H9 (cell line): ENCODE results near the gene FCHSD2. TPM values are rescaled to one million over a fixed set of nuclear protein-coding genes. Genes with fewer than 3 reads are reported as not detected.

Experiments
- DNase-seq: peaks from one replicate; pipeline ENCODE4 v3.0.0-alpha.2; 2017
- H2AFZ ChIP-seq: one replicate; pipeline ENCODE4 v1.6.1; 2013; ENCODE audit warnings: mild to moderate bottlenecking, low read length, control low read depth, moderate library complexity
- H2AK5ac ChIP-seq: 2 replicates; pipeline ENCODE4 v1.6.1; 2013; ENCODE audit warnings: low read length, control low read depth, mixed read lengths; ENCODE audit not compliant: insufficient read length
- H2BK120ac ChIP-seq: one replicate; pipeline ENCODE4 v1.6.1; 2013; ENCODE audit warnings: low read depth, mild to moderate bottlenecking, low read length, control low read depth, inconsistent platforms; ENCODE audit not compliant: poor library complexity, severe bottlenecking
- H2BK12ac ChIP-seq: 2 replicates; pipeline ENCODE4 v1.6.1; 2013; ENCODE audit warnings: low read length, control low read depth, mixed read lengths, low read depth; ENCODE audit not compliant: insufficient read length
- H2BK15ac ChIP-seq: 2 replicates; pipeline ENCODE4 v1.6.1; 2013; ENCODE audit warnings: low read depth, low read length, control low read depth
- H2BK20ac ChIP-seq: one replicate; pipeline ENCODE4 v1.6.1; 2013; ENCODE audit warnings: low read depth, mild to moderate bottlenecking, low read length, control low read depth, inconsistent platforms; ENCODE audit not compliant: poor library complexity, severe bottlenecking
- H2BK5ac ChIP-seq: 2 replicates; pipeline ENCODE4 v1.6.1; 2013; ENCODE audit warnings: low read length, control low read depth, mixed read lengths; ENCODE audit not compliant: insufficient read length
- H3K14ac ChIP-seq: 2 replicates; pipeline ENCODE4 v1.6.1; 2013; ENCODE audit warnings: low read length, control low read depth; ENCODE audit not compliant: insufficient read depth
- H3K18ac ChIP-seq: 2 replicates; pipeline ENCODE4 v1.6.1; 2013; ENCODE audit warnings: low read depth, mild to moderate bottlenecking, mixed read lengths, low read length, control low read depth; ENCODE audit not compliant: insufficient read length
- H3K23ac ChIP-seq: 2 replicates; pipeline ENCODE4 v1.6.1; 2013; ENCODE audit warnings: low read length, control low read depth, mixed read lengths, low read depth; ENCODE audit not compliant: insufficient read length
- H3K23me2 ChIP-seq: 2 replicates; pipeline ENCODE4 v1.6.1; 2013; ENCODE audit warnings: low read depth, mild to moderate bottlenecking, mixed read lengths, low read length, control low read depth; ENCODE audit not compliant: insufficient read length, poor library complexity, severe bottlenecking
- H3K27ac ChIP-seq: 2 replicates; pipeline ENCODE4 v1.5.1; 2013; ENCODE audit warnings: low read length, control low read depth, mixed read lengths, low read depth; ENCODE audit not compliant: insufficient read length
- H3K27me3 ChIP-seq: 2 replicates; pipeline ENCODE4 v1.6.1; 2013; ENCODE audit warnings: low read length, control low read depth, inconsistent platforms; ENCODE audit not compliant: insufficient read depth
- H3K4ac ChIP-seq: 2 replicates; pipeline ENCODE4 v1.6.1; 2013; ENCODE audit warnings: low read depth, mild to moderate bottlenecking, control low read depth, inconsistent platforms, low read length, moderate library complexity
- H3K4me1 ChIP-seq: 2 replicates; pipeline ENCODE4 v1.6.1; 2013; ENCODE audit warnings: low read length, control low read depth, inconsistent platforms; ENCODE audit not compliant: insufficient read depth
- H3K4me2 ChIP-seq: 2 replicates; pipeline ENCODE4 v1.6.1; 2013; ENCODE audit warnings: low read length, control low read depth, mixed read lengths; ENCODE audit not compliant: insufficient read length, insufficient read depth
- H3K56ac ChIP-seq: 2 replicates; pipeline ENCODE4 v1.6.1; 2013; ENCODE audit warnings: low read depth, mild to moderate bottlenecking, mixed read lengths, low read length, control low read depth; ENCODE audit not compliant: insufficient read length
- H3K79me1 ChIP-seq: 2 replicates; pipeline ENCODE4 v1.6.1; 2013; ENCODE audit warnings: low read depth, mild to moderate bottlenecking, moderate library complexity, low read length, control low read depth, inconsistent platforms; ENCODE audit not compliant: insufficient read depth, poor library complexity, severe bottlenecking
- H3K79me2 ChIP-seq: 2 replicates; pipeline ENCODE4 v1.6.1; 2013; ENCODE audit warnings: low read length, control low read depth, inconsistent platforms; ENCODE audit not compliant: insufficient read depth
- H3K9ac ChIP-seq: 2 replicates; pipeline ENCODE4 v1.6.1; 2013; ENCODE audit warnings: low read length, control low read depth, mixed read lengths; ENCODE audit not compliant: insufficient read length; ENCODE audit errors: extremely low read depth
- H3K9me3 ChIP-seq: one replicate; pipeline ENCODE4 v1.6.1; 2013; ENCODE audit warnings: low read depth, low read length, inconsistent platforms; ENCODE audit not compliant: control insufficient read depth
- H3T11ph ChIP-seq: one replicate; pipeline ENCODE4 v1.6.1; 2013; ENCODE audit warnings: mild to moderate bottlenecking, low read length, control low read depth, inconsistent platforms
- H4K20me1 ChIP-seq: one replicate; pipeline ENCODE4 v1.6.1; 2013; ENCODE audit not compliant: control insufficient read depth, insufficient read length, insufficient read depth
- H4K5ac ChIP-seq: 2 replicates; pipeline ENCODE4 v1.6.1; 2013; ENCODE audit warnings: low read depth, mild to moderate bottlenecking, mixed read lengths, low read length, control low read depth; ENCODE audit not compliant: insufficient read length
- H4K8ac ChIP-seq: replicated peaks from 2 replicates; pipeline ENCODE4 v1.6.1; 2013; ENCODE audit warnings: low read length, control low read depth, mixed read lengths, low read depth; ENCODE audit not compliant: insufficient read length
- H4K91ac ChIP-seq: 2 replicates; pipeline ENCODE4 v1.6.1; 2013; ENCODE audit warnings: low read depth, mild to moderate bottlenecking, moderate library complexity, mixed read lengths, low read length, control low read depth; ENCODE audit not compliant: insufficient read length
- H3K27ac Mint-ChIP-seq, 3 experiments: 2 replicates in 2 of 3; 3 replicates in 1 of 3; pipeline ENCODE4 v1.8.0; 2020 to 2021; ENCODE audit warnings: mixed read lengths in 3 of 3, mild to moderate bottlenecking in 1 of 3, moderate library complexity in 1 of 3
- H3K27me3 Mint-ChIP-seq: 2 replicates; pipeline ENCODE4 v1.8.0; 2021; ENCODE audit warnings: low read depth, mild to moderate bottlenecking, moderate library complexity, mixed read lengths
- H3K36me3 Mint-ChIP-seq, 3 experiments: 2 replicates in 2 of 3; 3 replicates in 1 of 3; pipeline ENCODE4 v1.8.0; 2020 to 2021; ENCODE audit warnings: low read depth in 3 of 3, mixed read lengths in 3 of 3; ENCODE audit not compliant: insufficient read depth in 1 of 3
- H3K4me1 Mint-ChIP-seq, 2 experiments: 2 replicates each; pipeline ENCODE4 v1.8.0; 2020; ENCODE audit warnings: mixed read lengths in 2 of 2
- H3K4me3 Mint-ChIP-seq, 2 experiments: 2 replicates in 1 of 2; 3 replicates in 1 of 2; pipeline ENCODE4 v1.8.0; 2020 to 2021; ENCODE audit warnings: mild to moderate bottlenecking in 2 of 2, mixed read lengths in 2 of 2, moderate library complexity in 1 of 2
- H3K9me3 Mint-ChIP-seq, 2 experiments: 2 replicates in 1 of 2; 3 replicates in 1 of 2; pipeline ENCODE4 v1.8.0; 2020; ENCODE audit warnings: mild to moderate bottlenecking in 2 of 2, mixed read lengths in 2 of 2, moderate library complexity in 1 of 2
- CTCF ChIP-seq: fragments of 200-600 bp; sonication (generic); conservative IDR thresholded peaks from 3 replicates; pipeline ENCODE4 v1.8.0; 2021; ENCODE audit warnings: antibody characterized with exemption, mild to moderate bottlenecking
- WGBS: extraction: QIAGEN DNeasy Blood & Tissue Kit; methylation state at CpG from one replicate; pipeline ENCODE4 v1.1.7; 2013; ENCODE audit warnings: missing lambda C conversion rate, low lambda C conversion rate, mixed read lengths; ENCODE audit not compliant: insufficient read length; ENCODE audit errors: extremely low coverage; 5-methylcytosine and 5-hydroxymethylcytosine counted together
- total RNA-seq: library from RNA; stranded (reverse); gene quantifications from 2 replicates; pipeline ENCODE4 v1.2.1, GENCODE V29; 2021

The FCHSD2 gene
- total RNA-seq, 1 experiment from 2014 or later: 17.8 TPM

GRCh38 chr11:73116636-73117035 is 25.5 kb downstream of the FCHSD2 start:
- no peaks in the 10 kb centered on the region for H3K79me1 ChIP-seq
- no peak overlapping the region for H2BK20ac ChIP-seq
- H4K91ac ChIP-seq: no peak overlapping the region
- no peaks in the 10 kb centered on the region for H3K27me3 ChIP-seq
- no peaks in the 10 kb centered on the region for H4K20me1 ChIP-seq
- Mint-ChIP-seq H3K9me3 (no peaks in the 10 kb centered on the region), H3K4me3 (no peak overlapping the region), H3K36me3 (peaks cover 0 to 6% (median 6%) of the 10 kb centered on the region in 3 experiments; a peak in 2 of 7 replicates), H3K27me3 (no peaks in the 10 kb centered on the region), H3K4me1 (peaks cover 0 to 5% of the 10 kb centered on the region in 2 experiments; a peak in 1 of 4 replicates), H3K27ac (no peak overlapping the region)
- TF ChIP-seq CTCF: no peak
- H3K4me1 ChIP-seq: no peaks in the 10 kb centered on the region
- WGBS: no CpG with 5 or more reads among the region's 8 CpGs
- H3K27ac ChIP-seq: no peak overlapping the region
- H2BK120ac ChIP-seq: no peak overlapping the region
- no peak overlapping the region for H3K56ac ChIP-seq
- H3K23ac ChIP-seq: no peak overlapping the region
- no peak overlapping the region for H2AFZ ChIP-seq
- no peak overlapping the region for H4K5ac ChIP-seq
- H3K79me2 ChIP-seq: no peaks in the 10 kb centered on the region
- no peak overlapping the region for H2BK15ac ChIP-seq
- H3K4me2 ChIP-seq: no peak overlapping the region
- H2BK12ac ChIP-seq: no peak overlapping the region
- H3K4ac ChIP-seq: no peak overlapping the region
- H3K14ac ChIP-seq: no peak overlapping the region
- no peak overlapping the region for H3T11ph ChIP-seq
- H3K18ac ChIP-seq: no peak overlapping the region
- no peak overlapping the region for H2BK5ac ChIP-seq
- DNase-seq: no peak
- H3K9me3 ChIP-seq: no peaks in the 10 kb centered on the region
- H3K9ac ChIP-seq: no peak overlapping the region
- H2AK5ac ChIP-seq: no peak overlapping the region
- no peaks in the 10 kb centered on the region for H3K23me2 ChIP-seq
- H4K8ac ChIP-seq: no peak overlapping the region
